Spleen (tissue), 7 donors: ENCODE results near the gene TCEA2.

Experiments
- POLR2A ChIP-seq, 3 donors: fragments of 450-650 bp; IDR thresholded peaks; one replicate each; pipeline ENCODE4 v1.5.1; 2017; ENCODE audit warnings: antibody characterized with exemption in 3 of 3, mild to moderate bottlenecking in 1 of 3
- POLR2AphosphoS5 ChIP-seq, 3 donors: sonication (generic); formaldehyde crosslinking; IDR thresholded peaks; one replicate each; pipeline ENCODE4 v1.5.1; 2017; ENCODE audit warnings: antibody characterized with exemption in 3 of 3
- TF ChIP-seq, protein P1 (sequence below), 11 experiments: fragments of 200-600 bp in 7 of 11; fragments of 450-650 bp in 4 of 11; sonication (generic) in 4 of 11; IDR thresholded peaks in 8 of 11; conservative IDR thresholded peaks in 3 of 11; 1 replicate in 7 of 11; 2 replicates in 4 of 11; pipeline versions ENCODE4 v1.4.0 to v1.8.0; 2016 to 2021; ENCODE audit warnings: antibody characterized with exemption in 11 of 11, inconsistent platforms in 4 of 11, mild to moderate bottlenecking in 1 of 11
- donor health status: DM: no; HTN: no; CAD: no; lungs with moderate emphysema.
- donor health status: DM: no; HTN: no; CAD: no.
- donor health status: DM: no; HTN: no; CAD: no.

- TF ChIP-seq POLR2AphosphoS5 (IDR thresholded peaks at IDR 0.05), result peak in 2 of 3 donors; percentile 30 to 58
- TF ChIP-seq, protein P1, sequence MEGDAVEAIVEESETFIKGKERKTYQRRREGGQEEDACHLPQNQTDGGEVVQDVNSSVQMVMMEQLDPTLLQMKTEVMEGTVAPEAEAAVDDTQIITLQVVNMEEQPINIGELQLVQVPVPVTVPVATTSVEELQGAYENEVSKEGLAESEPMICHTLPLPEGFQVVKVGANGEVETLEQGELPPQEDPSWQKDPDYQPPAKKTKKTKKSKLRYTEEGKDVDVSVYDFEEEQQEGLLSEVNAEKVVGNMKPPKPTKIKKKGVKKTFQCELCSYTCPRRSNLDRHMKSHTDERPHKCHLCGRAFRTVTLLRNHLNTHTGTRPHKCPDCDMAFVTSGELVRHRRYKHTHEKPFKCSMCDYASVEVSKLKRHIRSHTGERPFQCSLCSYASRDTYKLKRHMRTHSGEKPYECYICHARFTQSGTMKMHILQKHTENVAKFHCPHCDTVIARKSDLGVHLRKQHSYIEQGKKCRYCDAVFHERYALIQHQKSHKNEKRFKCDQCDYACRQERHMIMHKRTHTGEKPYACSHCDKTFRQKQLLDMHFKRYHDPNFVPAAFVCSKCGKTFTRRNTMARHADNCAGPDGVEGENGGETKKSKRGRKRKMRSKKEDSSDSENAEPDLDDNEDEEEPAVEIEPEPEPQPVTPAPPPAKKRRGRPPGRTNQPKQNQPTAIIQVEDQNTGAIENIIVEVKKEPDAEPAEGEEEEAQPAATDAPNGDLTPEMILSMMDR (IDR thresholded peaks at IDR 0.05 in 8 of 11, conservative IDR thresholded peaks at IDR 0.05 in 3 of 11), result no peak
- TF ChIP-seq POLR2A (IDR thresholded peaks at IDR 0.05), result no peak
Observed at GRCh38 chr20:64065974-64066343, 3.0 kb downstream of the TCEA2 start.
